GM23338 (cell line): Measurements from ENCODE around the gene APH1B. TPM values are rescaled to one million over a fixed set of nuclear protein-coding genes. Genes with fewer than 3 reads are reported as not detected.

Experiments used
- ATAC-seq: fragments of 200-7000 bp; cut with Tn5 transposase; 3 replicates; pipeline ENCODE4 v1.9.1; 2020
- DNase-seq: peaks from one replicate; pipeline ENCODE4 v3.0.0-alpha.2; 2015; ENCODE audit warnings: low spot score
- H2AFZ ChIP-seq: fragments of 200-600 bp; sonication (generic); 2 replicates; pipeline ENCODE4 v1.8.0; 2016; ENCODE audit warnings: antibody characterized with exemption, mild to moderate bottlenecking, moderate library complexity
- H3F3A ChIP-seq: fragments of 200-600 bp; sonication (generic); replicated peaks from 2 replicates; pipeline ENCODE4 v1.8.0; 2017; ENCODE audit warnings: antibody characterized with exemption, mixed run types, low read depth
- H3K27ac ChIP-seq: fragments of 200-600 bp; sonication (generic); 2 replicates; pipeline ENCODE4 v1.6.1; 2016; ENCODE audit warnings: low read depth
- H3K27me3 ChIP-seq: fragments of 200-600 bp; sonication (generic); 2 replicates; pipeline ENCODE4 v1.8.0; 2016; ENCODE audit warnings: mild to moderate bottlenecking, mixed run types, moderate library complexity; ENCODE audit not compliant: insufficient read depth
- H3K36me3 ChIP-seq: fragments of 200-600 bp; sonication (generic); 2 replicates; pipeline ENCODE4 v1.8.0; 2016; ENCODE audit warnings: mild to moderate bottlenecking; ENCODE audit not compliant: insufficient read depth
- H3K4me1 ChIP-seq: fragments of 200-600 bp; sonication (generic); 2 replicates; pipeline ENCODE4 v1.8.0; 2016; ENCODE audit warnings: mild to moderate bottlenecking, moderate library complexity; ENCODE audit not compliant: insufficient read depth
- H3K4me2 ChIP-seq: fragments of 200-600 bp; sonication (generic); 2 replicates; pipeline ENCODE4 v1.7.1; 2017; ENCODE audit warnings: mixed run types
- H3K4me3 ChIP-seq: fragments of 200-600 bp; sonication (generic); 2 replicates; pipeline ENCODE4 v1.6.1; 2016; ENCODE audit warnings: mixed run types
- H3K79me2 ChIP-seq: fragments of 200-600 bp; sonication (generic); replicated peaks from 2 replicates; pipeline ENCODE4 v1.8.0; 2017; ENCODE audit warnings: mild to moderate bottlenecking; ENCODE audit not compliant: insufficient read depth
- H3K9me2 ChIP-seq: fragments of 200-600 bp; sonication (generic); 2 replicates; pipeline ENCODE4 v1.8.0; 2017; ENCODE audit not compliant: insufficient read depth
- H4K20me1 ChIP-seq: fragments of 200-600 bp; sonication (generic); replicated peaks from 2 replicates; pipeline ENCODE4 v1.8.0; 2017; ENCODE audit warnings: mild to moderate bottlenecking; ENCODE audit not compliant: insufficient read depth
- H3K27ac Mint-ChIP-seq: 2 replicates; pipeline ENCODE4 v1.8.0; 2020; ENCODE audit warnings: inconsistent platforms, mild to moderate bottlenecking, moderate library complexity, mixed read lengths
- H3K27me3 Mint-ChIP-seq: 3 replicates; pipeline ENCODE4 v1.8.0; 2022; ENCODE audit warnings: low read depth, mild to moderate bottlenecking, moderate library complexity, mixed read lengths, inconsistent platforms; ENCODE audit not compliant: insufficient read depth, poor library complexity
- H3K36me3 Mint-ChIP-seq: 3 replicates; pipeline ENCODE4 v1.8.0; 2021; ENCODE audit warnings: low read depth, mild to moderate bottlenecking, inconsistent platforms, moderate library complexity, mixed read lengths
- H3K4me1 Mint-ChIP-seq: 3 replicates; pipeline ENCODE4 v1.8.0; 2020; ENCODE audit warnings: mild to moderate bottlenecking, inconsistent platforms, mixed read lengths
- H3K4me3 Mint-ChIP-seq: 3 replicates; pipeline ENCODE4 v1.8.0; 2021; ENCODE audit warnings: moderate library complexity, mild to moderate bottlenecking, inconsistent platforms, mixed read lengths
- H3K9me3 Mint-ChIP-seq: 3 replicates; pipeline ENCODE4 v1.8.0; 2020; ENCODE audit warnings: moderate library complexity, mild to moderate bottlenecking, inconsistent platforms, mixed read lengths
- CREB1 ChIP-seq: fragments of 250-450 bp; sonication (Bioruptor Pico); IDR thresholded peaks from 2 replicates; pipeline ENCODE4 v1.5.0; 2020; ENCODE audit warnings: low read depth, mild to moderate bottlenecking, moderate library complexity
- CTCF ChIP-seq, 2 experiments: fragments of 200-600 bp in 1 of 2; sonication (generic) in 1 of 2; conservative IDR thresholded peaks; 2 replicates each; pipeline versions ENCODE4 v1.5.1 to v1.6.1; 2016 to 2017; ENCODE audit warnings: antibody characterized with exemption in 2 of 2, low read depth in 2 of 2, mild to moderate bottlenecking in 2 of 2, moderate library complexity in 1 of 2
- EZH2 ChIP-seq: fragments of 200-600 bp; sonication (generic); IDR thresholded peaks from one replicate; pipeline ENCODE4 v1.8.0; 2017; ENCODE audit warnings: antibody characterized with exemption, mild to moderate bottlenecking, low read depth; ENCODE audit not compliant: unreplicated experiment
- POLR2AphosphoS5 ChIP-seq: IDR thresholded peaks from 2 replicates; pipeline ENCODE4 v1.6.1; 2016; ENCODE audit warnings: antibody characterized with exemption, low read depth
- STAT1 ChIP-seq: IDR thresholded peaks from one replicate; pipeline ENCODE4 v1.6.1; 2016; ENCODE audit warnings: antibody characterized with exemption; ENCODE audit not compliant: unreplicated experiment
- ZNF462 ChIP-seq: fragments of 250-450 bp; sonication (Bioruptor Pico); IDR thresholded peaks from 2 replicates; pipeline ENCODE4 v1.5.0; 2020; ENCODE audit warnings: mild to moderate bottlenecking, moderate library complexity
- polyA plus RNA-seq: library from polyadenylated mRNA; unstranded; fragments of >200 nt; fragmentation: Nextera tagmentation; extraction: Ambion mirVana; gene quantifications from 2 replicates; pipeline ENCODE4 v1.2.1, GENCODE V29; 2016
- total RNA-seq: library from RNA; depleted of rRNA; stranded (reverse); fragments of >200 nt; shearing (Covaris generic); gene quantifications from 2 replicates; pipeline ENCODE4 v1.2.3, GENCODE V29; 2014

Gene APH1B
- total and polyA plus RNA-seq, 2 experiments from 2014 or later = 14.3 to 24.4 TPM

DNA sequence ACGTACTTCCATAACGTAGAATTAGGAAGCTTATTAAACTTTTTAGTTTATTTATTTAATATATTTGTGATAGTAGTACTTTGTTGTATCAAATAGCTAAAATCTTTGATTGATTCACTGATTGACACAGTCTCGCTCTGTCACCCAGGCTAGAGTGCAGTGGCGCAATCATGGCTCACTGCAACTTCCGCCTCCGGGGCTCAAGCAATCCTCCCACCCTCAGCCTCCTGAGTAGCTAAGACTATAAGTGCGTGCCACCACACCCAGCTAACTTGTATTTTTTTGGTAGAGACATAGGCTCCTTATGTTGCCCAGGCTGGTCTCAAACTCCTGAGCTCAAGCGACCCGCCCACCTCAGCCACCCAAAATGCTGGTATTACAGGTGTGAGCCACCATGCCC is 5.7 kb downstream of the APH1B start (continued):
- no peak for TF ChIP-seq ZNF462 (CRISPR knock-in tag)
- no peak for TF ChIP-seq CREB1 (CRISPR knock-in tag)

- Histone ChIP-seq H3K27me3 (no peaks in the 10 kb centered on the region), H3K4me1 (no peaks in the 10 kb centered on the region), H3K9me2 (no peaks in the 10 kb centered on the region), H3K36me3 (no peaks in the 10 kb centered on the region), H3K4me2 (no peak overlapping the region), H3F3A (no peaks in the 10 kb centered on the region), H3K4me3 (no peak overlapping the region), H3K79me2 (no peaks in the 10 kb centered on the region), H3K27ac (no peak overlapping the region), H2AFZ (no peak overlapping the region), H4K20me1 (no peaks in the 10 kb centered on the region)
- peaks cover 2% of the 10 kb centered on the region; the same call in 2 of the 3 replicates for H3K4me1 Mint-ChIP-seq
- TF ChIP-seq EZH2 (no peak), CREB1 (CRISPR knock-in tag) (no peak), POLR2AphosphoS5 (no peak), CTCF (conservative IDR thresholded peaks at IDR 0.05; ENCODE audit: low read depth in 2 of 2) (no peak), STAT1 (no peak)
- no peaks in the 10 kb centered on the region for H3K9me3 Mint-ChIP-seq
- no peak overlapping the region for H3K27ac Mint-ChIP-seq
- DNase-seq (no peak), ATAC-seq (no peak)
- H3K27me3 Mint-ChIP-seq = peaks cover 3% of the 10 kb centered on the region
- peaks cover 15% of the 10 kb centered on the region for H3K36me3 Mint-ChIP-seq
- no peak overlapping the region for H3K4me3 Mint-ChIP-seq
These were observed 6.9 kb downstream of the APH1B start for GRCh38 chr15:63284335-63284734.
